Measurements from ENCODE around the gene SKIC3. TPM values are rescaled to one million over a fixed set of nuclear protein-coding genes. Genes with fewer than 3 reads are reported as not detected.

Gene SKIC3
- total RNA-seq, 2 donors from 2014 or later: 32.1 to 39.3 TPM

DNA sequence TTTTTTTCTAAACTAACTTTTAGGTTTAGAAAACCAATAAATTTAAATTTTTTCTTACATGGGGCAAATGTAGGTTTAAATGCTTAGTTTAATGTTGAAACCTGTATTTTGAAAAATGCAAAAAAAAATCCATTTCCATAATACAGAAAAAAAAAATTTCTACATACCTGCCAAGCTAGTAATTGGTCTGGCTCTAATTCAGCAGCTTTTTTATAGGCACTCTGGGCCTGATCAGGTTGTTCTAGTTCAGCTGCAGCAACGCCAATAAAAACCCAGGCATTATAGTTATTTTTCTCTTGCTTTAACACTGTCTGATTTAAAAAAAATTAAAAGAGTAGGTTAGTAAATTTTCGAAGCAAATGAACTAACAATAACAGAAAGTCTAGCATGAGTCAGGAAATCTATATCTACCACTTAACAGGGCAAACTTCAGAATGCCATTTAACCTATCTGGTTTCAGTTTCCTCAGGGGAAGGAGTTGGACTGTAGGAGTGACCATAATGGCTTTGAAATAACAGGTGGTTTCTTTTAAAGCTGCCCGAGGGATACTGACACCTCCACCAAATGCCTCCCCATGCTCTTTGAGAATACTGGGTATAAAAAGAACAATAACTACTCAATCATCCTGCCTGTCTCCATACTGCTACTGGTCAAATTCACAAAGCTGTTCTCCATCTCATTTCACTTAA lies 11.6 kb downstream of the SKIC3 start:
- no peak for DNase-seq (ENCODE audit: low spot score)
- Histone ChIP-seq H3K9me3 (no peaks in the 10 kb centered on the region), H3K27ac (no peak overlapping the region), H3K36me3 (peaks cover 67% of the 10 kb centered on the region), H3K4me1 (peaks cover 0 to 6% of the 10 kb centered on the region in 2 donors), H3K27me3 (no peaks in the 10 kb centered on the region), H3K4me3 (no peak overlapping the region)
- TF ChIP-seq CTCF (IDR thresholded peaks at IDR 0.05): no peak

DNA sequence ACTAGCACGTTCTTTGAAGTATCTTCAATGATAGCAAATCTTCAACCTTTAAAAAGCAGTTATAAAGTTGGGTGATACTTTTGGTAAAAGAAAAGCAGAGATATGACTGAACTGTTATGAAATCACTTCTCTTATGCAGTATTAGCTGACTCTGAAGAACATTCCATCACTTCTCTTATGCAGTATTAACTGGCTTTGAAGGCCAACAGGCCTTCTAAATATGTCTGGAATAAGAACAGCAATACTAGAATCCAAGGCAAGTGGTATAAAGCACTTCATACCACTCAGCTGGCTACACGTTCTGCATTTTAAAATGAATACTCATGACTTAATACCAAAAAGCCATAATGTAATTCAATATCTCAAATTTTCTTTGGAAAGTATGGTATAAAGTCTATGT lies 17.3 kb downstream of the SKIC3 start:
- Histone ChIP-seq H3K4me3 (no peak overlapping the region), H3K27me3 (no peaks in the 10 kb centered on the region), H3K36me3 (peaks cover 37% of the 10 kb centered on the region), H3K4me1 (no peaks in the 10 kb centered on the region), H3K27ac (no peak overlapping the region), H3K9me3 (no peaks in the 10 kb centered on the region)
- no peak for TF ChIP-seq CTCF (IDR thresholded peaks at IDR 0.05)
- DNase-seq (ENCODE audit: low spot score): no peak

- DNase-seq (ENCODE audit: low spot score): no peak
- H3K27me3 ChIP-seq: no peaks in the 10 kb centered on the region
- no peaks in the 10 kb centered on the region for H3K9me3 ChIP-seq
- peaks cover 11% of the 10 kb centered on the region for H3K36me3 ChIP-seq
- no peak overlapping the region for H3K4me3 ChIP-seq
- TF ChIP-seq CTCF (IDR thresholded peaks at IDR 0.05): no peak
- no peak overlapping the region for H3K27ac ChIP-seq
- no peaks in the 10 kb centered on the region for H3K4me1 ChIP-seq
These were observed 21.0 kb downstream of the SKIC3 start for GRCh38 chr5:95533761-95534160.

GRCh38 chr5:95533106-95533505 lies 21.7 kb downstream of the SKIC3 start:
- no peaks in the 10 kb centered on the region for H3K4me1 ChIP-seq
- no peak overlapping the region for H3K27ac ChIP-seq
- H3K36me3 ChIP-seq: peaks cover 16% of the 10 kb centered on the region
- H3K9me3 ChIP-seq: no peaks in the 10 kb centered on the region
- TF ChIP-seq CTCF (IDR thresholded peaks at IDR 0.05): no peak
- H3K27me3 ChIP-seq: no peaks in the 10 kb centered on the region
- no peak overlapping the region for H3K4me3 ChIP-seq
- DNase-seq (ENCODE audit: low spot score): no peak

DNA sequence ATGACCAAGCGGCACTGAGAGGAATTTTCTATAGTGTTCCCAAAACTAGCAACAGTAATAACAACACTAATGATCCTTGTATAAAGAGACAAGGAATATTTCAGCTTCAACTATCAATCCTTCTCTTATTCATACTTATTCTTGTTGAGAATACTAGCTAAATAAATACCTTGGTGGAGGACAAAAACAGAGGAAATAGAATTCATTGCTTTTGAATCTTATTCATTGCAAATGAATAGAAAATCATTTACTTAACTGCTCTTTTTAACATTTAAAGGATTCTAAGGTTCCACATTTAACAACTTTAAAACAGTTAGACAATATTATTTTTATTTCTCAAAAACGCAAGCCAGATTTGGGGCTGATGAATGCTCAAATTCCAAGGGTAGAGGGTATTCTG lies 22.4 kb downstream of the SKIC3 start:
- no peak for TF ChIP-seq CTCF (IDR thresholded peaks at IDR 0.05)
- Histone ChIP-seq H3K27ac (no peak overlapping the region), H3K4me3 (no peak overlapping the region), H3K27me3 (no peaks in the 10 kb centered on the region), H3K9me3 (no peaks in the 10 kb centered on the region), H3K4me1 (no peaks in the 10 kb centered on the region), H3K36me3 (peaks cover 23% of the 10 kb centered on the region)
- no peak for DNase-seq (ENCODE audit: low spot score)

GRCh38 chr5:95531491-95531890 lies 23.3 kb downstream of the SKIC3 start:
- no peak for TF ChIP-seq CTCF (IDR thresholded peaks at IDR 0.05)
- peaks cover 32% of the 10 kb centered on the region for H3K36me3 ChIP-seq
- no peak overlapping the region for H3K4me3 ChIP-seq
- H3K27ac ChIP-seq: no peak overlapping the region
- H3K4me1 ChIP-seq: no peaks in the 10 kb centered on the region
- no peak for DNase-seq (ENCODE audit: low spot score)
- H3K27me3 ChIP-seq: no peaks in the 10 kb centered on the region
- H3K9me3 ChIP-seq: no peaks in the 10 kb centered on the region

Data from right atrium auricular region (tissue), 2 donors.